HepG2 (cell line): Measurements from ENCODE around the gene UBL7. TPM values are rescaled to one million over a fixed set of nuclear protein-coding genes. Genes with fewer than 3 reads are reported as not detected.
A peak's percentile ranks its signal among the peaks of the same experiment; 100 is the strongest.

Source experiments
- BCL6 ChIP-seq: IDR thresholded peaks from 2 replicates; pipeline ENCODE4 v1.6.1; 2016; ENCODE audit warnings: missing genetic modification reagents, missing compliant biosample characterization
- BHLHE40 ChIP-seq: IDR thresholded peaks from 2 replicates; pipeline ENCODE4 v1.6.1; 2011; ENCODE audit warnings: low read length, improper control_type of control experiment
- CEBPB ChIP-seq: IDR thresholded peaks from 2 replicates; pipeline ENCODE4 v1.6.1; 2011; ENCODE audit warnings: low read depth, low read length, improper control_type of control experiment, borderline replicate concordance
- CEBPZ ChIP-seq: IDR thresholded peaks from 2 replicates; pipeline ENCODE4 v1.6.1; 2012; ENCODE audit warnings: low read length, improper control_type of control experiment
- DMTF1 ChIP-seq: sonication (generic); formaldehyde crosslinking; IDR thresholded peaks from 2 replicates; pipeline ENCODE4 v1.4.0; 2020; ENCODE audit warnings: mild to moderate bottlenecking, missing genetic modification reagents
- FOXC1 ChIP-seq: sonication (generic); formaldehyde crosslinking; IDR thresholded peaks from 2 replicates; pipeline ENCODE4 v1.8.0; 2022; ENCODE audit warnings: mild to moderate bottlenecking, missing genetic modification reagents, borderline replicate concordance
- KDM2A ChIP-seq: sonication (generic); formaldehyde crosslinking; IDR thresholded peaks from 2 replicates; pipeline ENCODE4 v1.4.0; 2020; ENCODE audit warnings: low read depth, missing genetic modification reagents, borderline replicate concordance
- KMT2B ChIP-seq: IDR thresholded peaks from 2 replicates; pipeline ENCODE4 v1.6.1; 2016; ENCODE audit warnings: missing genetic modification reagents, missing compliant biosample characterization
- RELA ChIP-seq: sonication (generic); formaldehyde crosslinking; IDR thresholded peaks from 2 replicates; pipeline ENCODE4 v1.4.0; 2020; ENCODE audit warnings: missing genetic modification reagents
- STAG1 ChIP-seq: sonication (generic); formaldehyde crosslinking; IDR thresholded peaks from 2 replicates; pipeline ENCODE4 v1.4.0; 2020; ENCODE audit warnings: missing genetic modification reagents
- THAP11 ChIP-seq: IDR thresholded peaks from 2 replicates; pipeline ENCODE4 v1.6.1; 2016; ENCODE audit warnings: missing biosample characterization, missing genetic modification reagents
- ZMAT3 ChIP-seq: sonication (generic); formaldehyde crosslinking; conservative IDR thresholded peaks from 2 replicates; pipeline ENCODE4 v1.7.0; 2021; ENCODE audit warnings: missing genetic modification reagents
- ZNF318 ChIP-seq: sonication (generic); formaldehyde crosslinking; IDR thresholded peaks from 2 replicates; pipeline ENCODE4 v1.4.0; 2020; ENCODE audit warnings: mild to moderate bottlenecking, missing genetic modification reagents
- ZNF570 ChIP-seq: sonication (generic); formaldehyde crosslinking; IDR thresholded peaks from 2 replicates; pipeline ENCODE4 v1.4.0; 2020; ENCODE audit warnings: mild to moderate bottlenecking, missing genetic modification reagents, borderline replicate concordance
- ZNF724P ChIP-seq: sonication (generic); formaldehyde crosslinking; IDR thresholded peaks from 2 replicates; pipeline ENCODE4 v1.8.0; 2022; ENCODE audit warnings: missing genetic modification reagents, borderline replicate concordance
- ZSCAN21 ChIP-seq: sonication (generic); formaldehyde crosslinking; IDR thresholded peaks from 2 replicates; pipeline ENCODE4 v1.8.0; 2022; ENCODE audit warnings: mild to moderate bottlenecking, missing genetic modification reagents, moderate library complexity, borderline replicate concordance
- polyA plus RNA-seq, 8 experiments: library from polyadenylated mRNA; depleted of rRNA in 3 of 8; stranded (reverse) in 7 of 8; unstranded in 1 of 8; fragments of >200 nt; fragmentation: Illumina TruSeq in 4 of 8; extraction: Trizol in 4 of 8; gene quantifications; 2 replicates each; pipeline versions ENCODE4 v1.2.1 to v1.2.3, GENCODE V29; 2011 to 2016; ENCODE audit warnings: low read depth in 4 of 8, missing spikeins in 1 of 8, mixed read lengths in 1 of 8; ENCODE audit not compliant: insufficient read depth in 1 of 8
- total RNA-seq, 5 experiments: library from RNA; depleted of rRNA; stranded (reverse); fragments of >200 nt; fragmentation: Illumina TruSeq; extraction: Trizol; gene quantifications; 2 replicates each; pipeline ENCODE4 v1.2.3, GENCODE V29; 2016; ENCODE audit warnings: low read depth in 1 of 5

The UBL7 gene
- total and polyA plus RNA-seq, 2 of the 13 experiments (the other 11 are each of a cell fraction or from before 2014, with no cell fraction given) = 55.0 to 63.5 TPM

- no peak for TF ChIP-seq ZNF318 (CRISPR knock-in tag)
- TF ChIP-seq STAG1 (CRISPR knock-in tag) = peak; percentile 97
- TF ChIP-seq KDM2A = peak; percentile 77
- no peak for TF ChIP-seq ZSCAN21
- TF ChIP-seq DMTF1 = no peak
- no peak for TF ChIP-seq BCL6
- peak; percentile 66 for TF ChIP-seq THAP11 (CRISPR knock-in tag)
- 0 out of 2 replicates have a peak, but pooled peaks have one; percentile 26 for TF ChIP-seq ZMAT3
- no peak for TF ChIP-seq ZNF570 (CRISPR knock-in tag)
- 0 out of 2 replicates have a peak, but pooled peaks have one; percentile 9 for TF ChIP-seq RELA
- TF ChIP-seq BHLHE40 = 0 out of 2 replicates have a peak, but pooled peaks have one; percentile 15
- TF ChIP-seq CEBPB = no peak
- TF ChIP-seq CEBPZ = no peak
- peak; percentile 37; the same call in 1 of the 2 replicates for TF ChIP-seq KMT2B (CRISPR knock-in tag)
- no peak for TF ChIP-seq FOXC1 (CRISPR knock-in tag)
- TF ChIP-seq ZNF724P (CRISPR knock-in tag) = no peak
Measured at GRCh38 chr15:74438721-74439316, 22.1 kb downstream of the UBL7 start (continued).
